GM10847 (cell line): ENCODE results near the gene TRIM62.

Source experiments
- POLR2A ChIP-seq: IDR thresholded peaks from 2 replicates; pipeline ENCODE4 v1.6.1; 2011; ENCODE audit not compliant: insufficient read length; ENCODE audit errors: extremely low read depth

Gene TRIM62

DNA sequence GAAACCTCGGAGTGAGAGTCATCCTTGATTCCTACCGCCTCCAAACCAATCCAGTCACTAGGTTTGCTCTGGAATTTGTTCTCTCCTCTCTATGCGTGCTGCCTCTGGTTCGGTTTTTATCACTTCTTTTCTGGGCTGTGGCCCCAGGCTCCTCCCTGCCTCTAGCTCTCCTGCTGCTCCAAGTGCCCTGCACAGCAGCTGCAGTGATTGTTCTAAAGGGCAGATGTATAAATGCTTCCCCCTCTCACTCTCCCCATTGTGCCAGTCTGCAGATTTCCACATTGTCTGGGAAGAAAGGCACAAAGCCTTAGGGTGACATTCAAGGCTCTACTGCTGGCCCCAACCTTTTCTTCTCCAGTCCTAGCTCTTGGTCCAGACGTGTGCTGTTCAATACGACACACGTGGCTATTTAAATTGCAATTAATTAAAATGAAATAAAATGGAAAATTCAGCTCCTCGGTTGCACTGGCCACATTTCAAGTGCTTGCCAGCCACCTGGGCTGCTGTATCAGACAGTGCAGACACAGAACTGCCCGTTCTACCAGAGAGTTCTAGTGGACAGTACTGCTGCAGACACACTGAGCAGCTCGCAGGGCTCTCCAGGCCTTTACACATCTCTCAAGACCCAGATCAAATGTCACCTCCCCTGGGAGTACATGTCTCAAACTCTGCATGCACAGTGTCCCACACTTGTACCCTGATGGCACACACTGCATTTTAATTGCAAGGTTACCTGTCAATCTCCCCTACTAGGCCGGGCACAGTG is 12.4 kb downstream of the TRIM62 start:
- no peak for TF ChIP-seq POLR2A

DNA sequence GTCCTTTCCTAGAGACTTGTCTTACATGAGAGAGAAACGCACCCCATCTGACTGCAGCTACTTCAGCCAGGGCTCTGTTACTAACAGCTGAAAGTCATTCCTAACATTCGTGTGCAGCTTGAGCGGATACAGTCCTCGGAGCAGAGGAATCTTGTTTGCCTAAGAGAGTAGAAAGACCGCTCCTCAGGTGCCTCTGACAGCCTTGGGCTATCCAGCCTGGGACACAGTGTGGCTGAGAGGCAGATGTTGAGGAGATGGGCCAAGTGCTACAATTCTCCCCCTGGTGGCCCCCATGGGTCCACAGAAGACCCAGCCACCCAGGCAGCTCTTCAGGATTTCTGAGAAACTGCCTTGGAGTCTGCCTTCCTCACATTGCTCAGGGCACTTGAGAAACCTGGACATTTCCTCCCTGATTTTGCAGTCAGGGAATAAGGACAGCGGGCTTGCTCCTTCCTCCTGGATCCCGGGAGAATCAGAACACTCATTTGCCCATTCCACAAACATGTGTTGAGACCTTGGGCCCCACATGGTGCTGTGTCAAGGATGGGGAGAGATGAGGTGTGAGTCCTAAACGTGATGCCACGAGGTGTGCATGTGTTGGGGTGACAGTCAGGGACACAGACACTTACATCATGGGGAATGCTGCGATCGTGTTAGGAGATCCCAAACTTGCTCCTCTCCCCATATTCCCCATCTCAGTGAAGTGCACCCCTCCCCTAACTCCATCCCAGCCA is 13.1 kb downstream of the TRIM62 start:
- TF ChIP-seq POLR2A = no peak

DNA sequence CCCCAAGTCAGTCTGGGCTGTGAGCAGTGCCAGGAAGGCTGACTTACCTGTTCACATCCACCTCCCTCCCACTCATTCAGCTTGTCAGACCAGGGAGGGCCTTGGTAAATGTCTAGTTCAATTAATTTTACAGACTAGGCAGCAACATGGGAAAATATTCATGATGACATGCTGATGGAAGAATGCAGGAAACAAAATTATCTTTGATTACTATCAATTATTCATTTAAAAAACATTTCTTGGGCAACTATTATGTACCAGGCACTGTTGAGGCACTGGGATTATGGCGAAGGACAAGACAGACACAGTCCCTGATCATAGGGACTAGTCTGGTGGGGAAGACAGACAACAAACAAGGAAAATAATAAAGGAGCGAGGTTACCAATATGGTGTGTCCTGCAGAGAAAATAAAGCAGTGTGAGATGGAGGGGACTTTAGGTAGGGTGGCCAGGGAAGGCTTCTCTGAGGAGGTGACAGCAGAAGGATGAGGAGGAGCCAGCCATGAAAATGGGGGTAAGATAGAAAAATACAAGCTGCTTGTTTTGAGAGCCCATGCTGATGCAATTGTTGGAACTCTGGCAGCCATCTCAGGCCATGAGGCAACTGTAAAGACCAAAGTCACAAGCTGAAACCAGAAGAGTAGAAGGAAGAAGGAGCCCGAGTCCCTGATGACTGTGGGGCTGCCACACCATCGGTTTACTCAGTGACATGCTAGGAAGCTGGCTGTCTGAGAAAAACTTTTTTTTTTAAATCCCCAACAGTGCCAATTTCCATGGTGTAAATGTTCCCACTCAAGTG is 14.0 kb downstream of the TRIM62 start:
- TF ChIP-seq POLR2A = no peak

DNA sequence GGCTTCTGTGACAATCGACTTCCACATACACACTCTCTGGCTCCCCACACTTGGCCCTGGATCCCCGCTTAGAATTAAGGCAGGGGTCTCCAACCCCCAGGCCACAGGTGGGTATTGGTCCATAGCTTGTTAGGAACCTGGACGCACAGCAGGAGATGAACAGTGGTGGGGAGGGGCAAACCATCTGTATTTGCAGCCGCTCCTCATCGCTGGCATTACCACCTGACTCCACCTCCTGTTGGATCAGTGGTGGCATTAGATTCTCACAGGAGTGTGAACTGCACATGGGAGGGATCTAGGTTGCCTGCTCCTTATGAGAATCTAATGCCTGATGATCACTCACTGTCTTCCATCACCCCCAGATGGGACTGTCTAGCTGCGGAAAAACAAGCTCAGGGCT is 16.0 kb downstream of the TRIM62 start:
- no peak for TF ChIP-seq POLR2A

DNA sequence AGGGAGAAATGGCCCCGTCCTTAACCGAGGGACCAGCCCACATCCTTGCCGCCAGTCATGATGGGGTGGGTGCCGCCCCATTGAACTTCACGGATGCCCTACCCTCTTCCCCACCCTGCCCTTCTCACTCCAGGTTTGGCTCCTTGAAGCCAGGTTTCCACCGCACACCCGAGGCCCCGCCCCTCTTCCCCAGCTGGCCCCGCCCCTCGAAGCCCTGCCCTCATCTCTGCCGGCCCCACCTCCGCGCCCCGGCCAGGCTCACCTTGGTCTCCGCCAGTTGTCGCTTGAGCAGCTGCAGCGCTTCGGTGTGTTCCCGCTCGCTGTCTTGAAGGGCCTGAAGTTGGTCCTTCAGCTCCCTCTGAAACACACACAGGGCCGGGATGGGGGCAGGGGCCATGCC is 16.6 kb downstream of the TRIM62 start:
- no peak for TF ChIP-seq POLR2A

DNA sequence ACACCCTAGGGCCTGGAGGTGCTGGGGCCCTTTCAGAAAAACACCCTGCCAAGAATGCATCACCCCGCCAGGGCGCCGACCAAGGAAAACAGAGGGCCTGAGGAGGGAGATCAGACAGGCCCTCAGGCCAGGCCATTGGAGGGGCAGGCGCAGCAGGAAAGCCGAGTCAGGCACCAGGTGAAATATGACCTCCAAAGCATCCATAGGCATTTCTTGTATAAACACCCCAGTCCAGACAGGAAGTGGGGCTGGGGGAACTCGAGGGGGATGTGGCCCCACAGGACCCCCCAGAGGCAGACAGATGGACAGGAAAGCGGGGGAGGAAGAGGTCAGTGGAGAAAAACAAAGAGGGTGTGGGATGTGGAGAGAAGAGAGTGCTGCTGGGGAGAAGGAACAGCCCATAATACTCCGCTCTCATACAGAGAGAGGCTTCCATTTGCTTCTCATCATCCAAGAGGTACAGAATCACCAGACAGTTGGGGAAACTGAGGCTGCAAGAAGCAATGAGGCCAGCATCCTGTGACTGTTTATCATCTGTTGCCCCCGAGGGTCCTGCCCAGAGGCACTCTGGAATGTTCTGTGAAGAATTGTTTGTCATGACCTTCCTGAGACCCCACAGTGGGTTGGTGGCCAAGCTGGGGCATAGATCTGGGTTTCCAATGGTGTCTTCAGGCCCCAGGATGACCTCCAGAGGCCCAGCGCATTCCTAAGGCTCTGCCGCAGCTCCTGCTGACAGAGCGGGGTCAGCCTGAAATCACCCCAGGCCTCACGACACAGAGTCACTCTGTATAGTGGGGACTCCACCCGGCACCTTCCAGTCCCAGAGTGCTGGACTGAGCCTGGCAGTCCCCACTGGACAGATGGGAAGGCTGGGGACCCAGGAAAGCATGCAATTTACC is 18.0 kb downstream of the TRIM62 start:
- no peak for TF ChIP-seq POLR2A

DNA sequence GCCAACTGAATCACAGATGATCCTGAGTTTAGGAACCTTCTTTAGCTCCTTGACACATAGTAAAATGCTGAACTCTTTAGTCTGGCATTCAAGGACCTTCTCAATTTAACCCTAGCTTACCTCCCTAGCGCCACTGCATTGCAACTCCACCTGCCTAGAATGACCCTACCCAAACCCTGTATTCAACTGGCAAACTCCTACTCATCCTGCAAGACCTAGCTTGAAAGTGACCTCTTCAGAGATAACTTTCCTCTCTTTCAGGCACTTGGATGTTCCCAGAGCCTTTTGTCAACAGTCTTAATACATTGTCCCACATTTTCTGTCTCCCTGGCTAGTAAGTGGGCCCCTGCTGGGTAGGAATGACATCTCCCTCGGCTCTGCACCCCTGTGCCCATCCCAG is 19.7 kb downstream of the TRIM62 start:
- TF ChIP-seq POLR2A = no peak

DNA sequence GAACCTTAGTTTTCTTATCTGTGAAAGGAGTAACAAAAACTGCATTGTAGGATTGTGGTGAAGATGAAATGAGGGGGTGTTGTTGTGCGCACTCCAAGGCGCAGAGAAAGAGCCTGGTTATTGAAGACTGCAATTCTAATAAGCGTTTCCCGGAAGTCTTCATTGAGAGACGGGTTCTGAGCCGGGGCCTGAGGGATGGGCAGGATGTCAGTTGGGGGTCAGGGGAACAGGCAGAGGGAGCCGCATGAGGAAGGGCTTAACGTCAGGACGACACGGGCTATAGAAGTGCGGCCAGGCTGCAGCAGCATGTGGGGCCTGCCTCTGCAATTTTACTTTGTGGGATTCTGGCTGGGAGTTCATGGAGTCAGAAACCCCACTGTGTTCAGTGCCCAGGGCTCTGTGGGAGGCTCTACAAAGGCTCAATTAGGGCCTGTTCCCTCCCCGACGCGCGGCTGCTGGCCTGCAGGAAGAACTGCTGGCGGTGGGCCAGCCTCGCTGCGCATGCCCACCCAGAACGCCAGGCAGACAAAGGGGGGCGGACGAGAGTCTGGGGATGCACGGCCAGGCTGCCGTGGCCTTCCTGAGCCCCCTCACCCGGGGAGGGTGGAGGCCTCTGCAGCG is 20.7 kb downstream of the TRIM62 start:
- no peak for TF ChIP-seq POLR2A

DNA sequence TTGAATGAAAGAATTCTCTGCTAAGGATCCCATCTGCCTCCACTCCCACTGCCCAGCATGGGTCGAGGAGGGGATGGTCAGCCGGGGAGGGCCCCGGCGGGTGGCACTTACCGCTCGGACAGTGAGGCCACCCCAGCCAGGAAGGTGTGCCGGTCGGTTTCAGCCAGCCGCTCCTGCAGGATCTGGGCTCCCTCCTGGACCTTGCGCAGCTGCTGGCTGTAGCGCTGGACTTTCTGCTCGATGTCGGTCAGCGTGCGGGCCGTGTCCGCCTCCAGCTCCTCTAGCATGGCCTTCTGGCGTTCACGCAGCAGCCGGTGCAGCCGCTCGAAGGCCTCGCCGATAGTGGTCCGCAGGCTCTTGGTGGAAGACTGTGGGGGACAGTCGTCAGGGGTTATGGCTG is 22.3 kb downstream of the TRIM62 start:
- no peak for TF ChIP-seq POLR2A

DNA sequence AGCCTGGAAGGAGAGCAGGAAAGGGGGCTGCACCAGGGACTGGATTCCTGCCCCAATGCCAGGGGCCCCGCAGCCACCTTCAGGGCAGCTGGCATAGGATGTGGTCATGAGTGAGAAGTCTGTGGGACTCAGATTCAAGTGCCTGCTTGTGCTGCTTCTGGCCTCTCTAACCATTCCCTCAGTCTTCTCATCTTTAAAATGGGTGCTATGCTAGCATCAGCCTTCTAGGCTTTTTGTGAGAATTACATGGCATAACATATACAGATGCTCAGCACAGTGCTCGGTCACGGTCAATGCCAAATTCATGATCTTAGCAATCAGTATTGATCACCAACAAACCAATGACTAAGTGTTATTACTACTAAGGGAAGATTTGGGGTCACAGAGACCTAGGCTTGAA is 23.5 kb downstream of the TRIM62 start:
- no peak for TF ChIP-seq POLR2A

DNA sequence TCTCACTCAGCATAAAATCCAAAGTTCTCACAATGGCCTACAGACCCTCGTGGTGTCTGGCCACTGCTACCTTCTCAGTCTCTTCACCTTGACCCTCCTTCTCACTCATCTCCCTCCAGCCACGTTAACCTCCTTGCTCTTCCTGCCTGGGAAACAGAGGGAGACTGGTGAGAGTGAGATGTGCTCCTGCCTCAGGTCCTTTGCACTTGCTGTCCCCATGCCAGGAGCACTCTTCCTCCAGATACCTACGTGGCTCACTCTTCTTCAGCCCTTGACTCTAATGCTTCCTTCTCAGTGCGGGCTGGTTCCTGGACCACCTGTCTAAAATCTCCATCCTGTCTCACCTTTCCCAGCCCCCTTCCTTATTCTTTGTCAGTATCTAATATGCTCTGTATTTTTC is 24.7 kb downstream of the TRIM62 start:
- no peak for TF ChIP-seq POLR2A

DNA sequence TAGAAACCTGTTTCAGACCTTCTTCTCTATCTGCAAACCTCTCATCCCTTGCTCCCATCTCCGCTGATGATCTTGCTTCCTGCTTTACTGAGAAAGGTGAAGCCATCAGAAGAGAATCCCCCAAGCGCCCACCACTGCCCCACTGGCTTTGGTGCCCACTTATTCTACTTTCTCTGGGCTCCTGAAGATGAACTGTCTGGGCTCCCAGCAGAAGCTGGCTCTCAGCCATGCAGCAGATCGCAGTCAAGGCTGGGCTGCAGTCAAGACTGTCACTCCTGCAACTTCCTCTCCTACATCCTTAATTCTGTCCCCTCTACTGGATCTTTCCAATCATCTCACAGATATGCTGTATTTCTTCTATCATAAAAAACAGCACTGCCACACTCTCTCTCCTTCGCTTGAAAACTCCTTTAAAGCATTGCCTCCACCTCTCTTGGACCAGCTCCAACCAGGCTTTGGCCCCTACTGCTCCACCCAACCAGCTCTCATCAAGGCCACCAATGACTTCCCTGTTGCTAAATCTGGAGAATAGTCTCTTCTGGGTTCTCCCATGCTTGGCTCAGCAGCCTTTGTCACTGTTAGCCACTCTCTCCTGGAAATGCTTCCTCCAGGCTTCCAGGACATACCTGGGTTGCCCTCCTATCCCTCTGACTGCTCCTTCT is 25.8 kb downstream of the TRIM62 start:
- no peak for TF ChIP-seq POLR2A

DNA sequence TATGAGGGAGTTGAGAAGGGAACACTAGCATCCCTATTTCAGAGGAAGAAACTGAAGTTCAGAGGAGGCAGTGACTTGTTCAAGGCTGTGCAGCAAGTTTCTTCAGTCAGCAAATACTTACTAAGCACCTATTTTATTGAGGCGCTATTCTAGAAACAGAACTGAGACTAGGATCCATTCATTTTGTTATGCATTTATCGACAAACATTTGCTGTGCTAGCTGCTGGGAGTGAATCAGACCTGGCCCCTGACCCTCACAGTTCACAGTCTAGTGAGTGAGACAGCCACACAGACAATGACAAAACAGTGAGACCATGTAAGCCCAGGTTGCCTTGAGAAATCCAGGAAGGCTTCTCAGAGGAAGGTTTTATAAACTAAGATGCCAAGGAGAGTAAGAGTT is 28.2 kb downstream of the TRIM62 start:
- no peak for TF ChIP-seq POLR2A
